HG02885 (cell line): ENCODE data around the gene CDHR4.

Source experiments
- ATAC-seq: cut with Tn5 transposase; IDR thresholded peaks from one replicate; pipeline ENCODE4 v1.9.1; 2021; ENCODE audit warnings: mild to moderate bottlenecking; ENCODE audit not compliant: unreplicated experiment, poor library complexity

Gene CDHR4

DNA sequence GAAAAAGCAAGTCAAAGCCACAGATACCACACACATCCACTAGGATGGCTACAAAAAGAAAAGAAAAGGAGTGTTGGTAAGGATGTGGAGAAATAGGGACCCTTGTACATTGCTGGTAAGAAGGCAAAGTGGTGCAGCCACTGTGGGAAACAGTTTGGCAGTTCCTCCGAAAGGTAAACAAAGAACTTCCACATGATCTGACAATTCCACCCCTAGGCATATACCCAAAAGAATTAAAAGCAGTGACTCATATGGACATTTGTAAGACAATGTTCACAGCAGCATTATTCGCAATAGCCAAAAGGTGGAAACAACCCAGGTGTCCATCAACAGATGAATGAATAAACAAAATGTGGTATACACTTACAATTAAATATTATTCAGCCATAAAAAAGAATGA lies 53.7 kb downstream of the CDHR4 start:
- ATAC-seq: no peak
